Measurements from ENCODE around the gene TAS1R2. TPM values are rescaled to one million over a fixed set of nuclear protein-coding genes. Genes with fewer than 3 reads are reported as not detected.

TAS1R2 gene
- total RNA-seq, 1 experiment from 2014 or later: not detected

DNA sequence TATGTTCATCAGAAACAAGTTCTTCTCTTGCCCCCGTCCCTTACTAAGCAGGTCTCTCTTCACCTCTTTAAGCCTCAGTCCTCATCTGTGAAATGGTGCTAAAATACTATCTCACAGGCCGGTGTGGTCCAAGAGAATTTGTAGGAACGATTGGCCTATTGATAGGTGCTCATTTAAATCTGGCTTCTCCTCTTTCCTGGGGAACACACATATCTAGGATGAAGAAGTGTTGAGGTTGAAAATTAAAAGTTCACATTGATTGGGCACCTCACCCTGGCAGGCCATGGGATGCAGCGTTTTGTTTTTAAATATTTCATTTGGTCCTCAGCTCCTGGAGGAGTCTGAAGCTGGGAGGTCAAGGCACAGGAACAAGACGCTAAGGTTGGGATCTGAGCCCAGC lies 8.9 kb upstream of the TAS1R2 start:
- H3K4me1 ChIP-seq (ENCODE audit: insufficient read depth, low read length): no peaks in the 10 kb centered on the region
- no peak overlapping the region for H2BK120ac ChIP-seq (ENCODE audit: low read depth, low read length, poor library complexity, severe bottlenecking)
- no CpG with 5 or more reads among the region's 5 CpGs for WGBS (ENCODE audit: extremely low coverage, insufficient read length, low lambda C conversion rate)

More for the DNA sequence above, 8.9 kb upstream of the TAS1R2 start:
- Histone ChIP-seq H3K23ac (ENCODE audit: insufficient read length, low read depth, low read length) (no peak overlapping the region), H4K5ac (ENCODE audit: insufficient read length, low read depth, low read length) (no peak overlapping the region), H3K4ac (ENCODE audit: low read depth, low read length) (no peak overlapping the region), H3K18ac (ENCODE audit: insufficient read length, low read depth, low read length) (no peak overlapping the region), H3T11ph (ENCODE audit: low read length) (no peak overlapping the region), H2BK20ac (ENCODE audit: low read depth, low read length, poor library complexity, severe bottlenecking) (no peak overlapping the region), H3K4me2 (ENCODE audit: insufficient read depth, insufficient read length, low read length) (no peak overlapping the region), H2BK5ac (ENCODE audit: insufficient read length, low read length) (no peak overlapping the region), H3K27ac (ENCODE audit: insufficient read length, low read depth, low read length) (no peak overlapping the region), H2AFZ (ENCODE audit: low read length) (no peak overlapping the region), H3K9me3 (ENCODE audit: control insufficient read depth, low read depth, low read length) (no peaks in the 10 kb centered on the region), H3K14ac (ENCODE audit: insufficient read depth, low read length) (no peak overlapping the region), H3K79me2 (ENCODE audit: insufficient read depth, low read length) (no peaks in the 10 kb centered on the region), H2BK15ac (ENCODE audit: low read depth, low read length) (no peak overlapping the region), H4K20me1 (ENCODE audit: control insufficient read depth, insufficient read depth, insufficient read length) (no peaks in the 10 kb centered on the region), H2AK5ac (ENCODE audit: insufficient read length, low read length) (no peak overlapping the region), H3K56ac (ENCODE audit: insufficient read length, low read depth, low read length) (no peak overlapping the region), H3K9ac (ENCODE audit: extremely low read depth, insufficient read length, low read length) (no peak overlapping the region), H3K23me2 (ENCODE audit: insufficient read length, low read depth, low read length, poor library complexity, severe bottlenecking) (no peaks in the 10 kb centered on the region), H3K27me3 (ENCODE audit: insufficient read depth, low read length) (no peaks in the 10 kb centered on the region), H2BK12ac (ENCODE audit: insufficient read length, low read depth, low read length) (no peak overlapping the region), H4K8ac (replicated peaks; ENCODE audit: insufficient read length, low read depth, low read length) (no peak overlapping the region), H4K91ac (ENCODE audit: insufficient read length, low read depth, low read length) (no peak overlapping the region), H3K79me1 (ENCODE audit: insufficient read depth, low read depth, low read length, poor library complexity, severe bottlenecking) (no peaks in the 10 kb centered on the region)
- Mint-ChIP-seq H3K4me1 (peaks cover 4 to 8% of the 10 kb centered on the region in 2 experiments), H3K27ac (no peak overlapping the region), H3K9me3 (no peaks in the 10 kb centered on the region), H3K36me3 (ENCODE audit: insufficient read depth in 1 of 3, low read depth in 3 of 3) (peaks cover 0 to 5% (median 0%) of the 10 kb centered on the region in 3 experiments; a peak in 3 of 7 replicates), H3K4me3 (no peak overlapping the region), H3K27me3 (ENCODE audit: low read depth) (peaks cover 16% of the 10 kb centered on the region)
- no peak for DNase-seq
- no peak for TF ChIP-seq CTCF (conservative IDR thresholded peaks at IDR 0.05)

Data from H9 (cell line).